Measurements from ENCODE around the gene SUMF1.
A peak's percentile ranks its signal among the peaks of the same experiment; 100 is the strongest.

The SUMF1 gene

DNA sequence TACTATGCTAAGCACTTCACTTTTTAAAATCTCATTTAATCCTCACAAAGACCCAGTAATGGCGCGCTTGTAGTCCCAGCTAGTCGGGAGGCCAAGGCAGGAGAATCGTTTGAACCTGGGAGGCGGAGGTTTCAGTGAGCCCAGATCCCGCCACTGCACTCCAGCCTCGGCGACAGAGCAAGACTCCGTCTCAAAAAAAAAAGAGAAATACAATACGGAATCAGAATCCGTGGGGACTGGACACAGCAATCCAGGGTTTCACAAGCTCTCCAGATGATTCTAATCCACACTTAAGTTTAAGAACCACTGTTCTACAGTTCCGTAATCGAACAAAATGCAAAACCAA is 426 bp upstream of the SUMF1 start:
- no peaks in the 10 kb centered on the region for H3F3A ChIP-seq (ENCODE audit: insufficient read depth, low read length)
- no peaks in the 10 kb centered on the region for H4K20me1 ChIP-seq (ENCODE audit: insufficient read depth, low read length)
- no peaks in the 10 kb centered on the region for H3K9me3 ChIP-seq (ENCODE audit: low read length)
- TF ChIP-seq, protein P1, sequence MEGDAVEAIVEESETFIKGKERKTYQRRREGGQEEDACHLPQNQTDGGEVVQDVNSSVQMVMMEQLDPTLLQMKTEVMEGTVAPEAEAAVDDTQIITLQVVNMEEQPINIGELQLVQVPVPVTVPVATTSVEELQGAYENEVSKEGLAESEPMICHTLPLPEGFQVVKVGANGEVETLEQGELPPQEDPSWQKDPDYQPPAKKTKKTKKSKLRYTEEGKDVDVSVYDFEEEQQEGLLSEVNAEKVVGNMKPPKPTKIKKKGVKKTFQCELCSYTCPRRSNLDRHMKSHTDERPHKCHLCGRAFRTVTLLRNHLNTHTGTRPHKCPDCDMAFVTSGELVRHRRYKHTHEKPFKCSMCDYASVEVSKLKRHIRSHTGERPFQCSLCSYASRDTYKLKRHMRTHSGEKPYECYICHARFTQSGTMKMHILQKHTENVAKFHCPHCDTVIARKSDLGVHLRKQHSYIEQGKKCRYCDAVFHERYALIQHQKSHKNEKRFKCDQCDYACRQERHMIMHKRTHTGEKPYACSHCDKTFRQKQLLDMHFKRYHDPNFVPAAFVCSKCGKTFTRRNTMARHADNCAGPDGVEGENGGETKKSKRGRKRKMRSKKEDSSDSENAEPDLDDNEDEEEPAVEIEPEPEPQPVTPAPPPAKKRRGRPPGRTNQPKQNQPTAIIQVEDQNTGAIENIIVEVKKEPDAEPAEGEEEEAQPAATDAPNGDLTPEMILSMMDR (IDR thresholded peaks at IDR 0.05; ENCODE audit: low read length), result no peak
- no peak for TF ChIP-seq EZH2 (IDR thresholded peaks at IDR 0.05; ENCODE audit: borderline replicate concordance, low read length)
- H3K4me3 ChIP-seq (ENCODE audit: low read depth, low read length, poor library complexity, severe bottlenecking), result peak overlapping the region; percentile 83
- H2AFZ ChIP-seq (ENCODE audit: low read length), result peak overlapping the region; percentile 99
- H3K27me3 ChIP-seq (ENCODE audit: insufficient read depth, low read length), result no peaks in the 10 kb centered on the region
- H3K36me3 ChIP-seq (ENCODE audit: insufficient read depth, low read length), result no peaks in the 10 kb centered on the region
- H3K4me1 ChIP-seq (ENCODE audit: insufficient read depth, low read length, severe bottlenecking), result peaks cover 13% of the 10 kb centered on the region
- no peaks in the 10 kb centered on the region for H3K9me2 ChIP-seq (ENCODE audit: low read depth, low read length)
- H3K9ac ChIP-seq (ENCODE audit: low read length), result peak overlapping the region; percentile 66; the same call in 1 of the 2 replicates
- no peak overlapping the region for H3K27ac ChIP-seq (ENCODE audit: low read depth, low read length, poor library complexity, severe bottlenecking)
- peak overlapping the region; percentile 76 for H3K4me2 ChIP-seq (ENCODE audit: low read length)
- H3K79me2 ChIP-seq (ENCODE audit: insufficient read depth, low read length), result no peaks in the 10 kb centered on the region

DNA sequence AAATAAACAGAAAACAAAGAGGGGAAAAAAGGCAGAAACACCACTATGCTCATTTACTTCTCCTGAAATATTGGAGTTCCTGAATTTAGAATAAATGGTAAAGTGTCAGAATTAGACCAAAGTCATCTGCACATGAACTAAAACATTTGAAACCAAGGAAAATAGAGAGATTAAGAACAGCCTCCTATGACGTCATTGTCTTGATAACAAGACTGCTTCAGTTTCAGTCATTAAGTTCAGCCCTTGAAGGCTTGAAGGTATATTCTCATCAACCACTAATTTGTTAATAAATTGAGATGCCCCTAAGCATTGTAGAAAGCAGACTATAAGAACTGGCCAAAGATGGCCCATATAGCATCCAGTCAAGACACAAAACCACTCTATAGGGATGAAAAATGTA is 2.5 kb downstream of the SUMF1 start:
- H3K36me3 ChIP-seq (ENCODE audit: insufficient read depth, low read length), result no peaks in the 10 kb centered on the region
- no peak overlapping the region for H3K9ac ChIP-seq (ENCODE audit: low read length)
- H4K20me1 ChIP-seq (ENCODE audit: insufficient read depth, low read length), result no peaks in the 10 kb centered on the region
- H3F3A ChIP-seq (ENCODE audit: insufficient read depth, low read length), result no peaks in the 10 kb centered on the region
- H2AFZ ChIP-seq (ENCODE audit: low read length), result no peak overlapping the region
- no peaks in the 10 kb centered on the region for H3K79me2 ChIP-seq (ENCODE audit: insufficient read depth, low read length)
- H3K27me3 ChIP-seq (ENCODE audit: insufficient read depth, low read length), result no peaks in the 10 kb centered on the region
- no peak overlapping the region for H3K27ac ChIP-seq (ENCODE audit: low read depth, low read length, poor library complexity, severe bottlenecking)
- H3K4me3 ChIP-seq (ENCODE audit: low read depth, low read length, poor library complexity, severe bottlenecking), result no peak overlapping the region
- TF ChIP-seq, protein P1 (IDR thresholded peaks at IDR 0.05; ENCODE audit: low read length), result no peak
- H3K4me2 ChIP-seq (ENCODE audit: low read length), result no peak overlapping the region
- H3K4me1 ChIP-seq (ENCODE audit: insufficient read depth, low read length, severe bottlenecking), result peaks cover 13% of the 10 kb centered on the region
- H3K9me2 ChIP-seq (ENCODE audit: low read depth, low read length), result no peaks in the 10 kb centered on the region
- H3K9me3 ChIP-seq (ENCODE audit: low read length), result no peaks in the 10 kb centered on the region

DNA sequence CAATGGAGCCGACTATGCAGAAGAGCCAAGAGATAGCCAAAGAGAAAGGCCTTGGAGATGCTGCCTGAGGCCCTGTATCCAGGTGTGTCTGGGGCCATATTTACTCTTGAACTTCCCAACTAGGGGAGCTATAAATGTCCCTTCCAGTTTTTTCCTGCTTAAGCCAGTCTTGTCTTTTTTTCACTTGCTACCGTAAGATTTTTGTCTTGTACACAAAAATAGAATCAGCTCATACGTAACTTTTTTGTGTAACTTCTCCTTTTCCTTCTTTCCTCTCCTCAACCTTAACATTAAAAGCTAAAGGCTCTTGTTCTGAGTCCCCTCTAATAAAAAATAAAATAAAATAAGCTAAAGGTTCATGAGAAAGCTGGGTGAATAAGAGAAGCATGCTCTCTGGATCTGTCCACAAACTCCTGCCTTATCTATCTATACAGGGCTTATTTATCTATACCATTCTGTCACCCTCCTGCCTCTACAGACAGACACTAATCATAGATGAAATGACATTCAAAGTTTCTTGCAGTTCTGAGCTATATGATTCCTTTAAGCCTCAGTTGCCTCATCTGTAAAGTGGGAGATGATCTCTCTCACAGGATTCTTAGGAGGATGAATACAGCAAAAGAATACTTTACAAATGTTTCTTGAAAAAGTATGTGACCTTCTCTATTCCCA is 4.6 kb downstream of the SUMF1 start:
- Histone ChIP-seq H3K9ac (ENCODE audit: low read length) (no peak overlapping the region), H2AFZ (ENCODE audit: low read length) (no peak overlapping the region), H3K79me2 (ENCODE audit: insufficient read depth, low read length) (no peaks in the 10 kb centered on the region), H3K9me3 (ENCODE audit: low read length) (no peaks in the 10 kb centered on the region), H3K27ac (ENCODE audit: low read depth, low read length, poor library complexity, severe bottlenecking) (no peak overlapping the region), H3F3A (ENCODE audit: insufficient read depth, low read length) (no peaks in the 10 kb centered on the region), H4K20me1 (ENCODE audit: insufficient read depth, low read length) (no peaks in the 10 kb centered on the region), H3K9me2 (ENCODE audit: low read depth, low read length) (no peaks in the 10 kb centered on the region), H3K4me1 (ENCODE audit: insufficient read depth, low read length, severe bottlenecking) (peaks cover 11% of the 10 kb centered on the region), H3K36me3 (ENCODE audit: insufficient read depth, low read length) (no peaks in the 10 kb centered on the region), H3K4me3 (ENCODE audit: low read depth, low read length, poor library complexity, severe bottlenecking) (no peak overlapping the region), H3K27me3 (ENCODE audit: insufficient read depth, low read length) (no peaks in the 10 kb centered on the region), H3K4me2 (ENCODE audit: low read length) (no peak overlapping the region)
- TF ChIP-seq, protein P1 (IDR thresholded peaks at IDR 0.05; ENCODE audit: low read length), result no peak
- TF ChIP-seq EZH2 (IDR thresholded peaks at IDR 0.05; ENCODE audit: borderline replicate concordance, low read length), result no peak

All from OCI-LY1 (cell line).